HG03135 (cell line): ENCODE results near the gene ASCL5.
"Not testable (repeated sequence)": the region's sequence is repeated elsewhere in the genome, so short reads cannot be mapped to it uniquely, and the experiment has no call there.

Source experiments
- ATAC-seq: cut with Tn5 transposase; IDR thresholded peaks from one replicate; pipeline ENCODE4 v1.9.1; 2021; ENCODE audit warnings: mild to moderate bottlenecking, moderate library complexity; ENCODE audit not compliant: unreplicated experiment

ASCL5 gene

GRCh38 chr1:201126832-201127754 lies at the start of gene ASCL5:
ASCL5 (minus strand) TSS chr1:201127184; CDS start chr1:201115372, 11,812 bp downstream.
- no peak for ATAC-seq

GRCh38 chr1:201175820-201176500 lies 49.0 kb upstream of the ASCL5 start:
- no peak for ATAC-seq

- ATAC-seq, result no peak
These were observed 46.8 kb upstream of the ASCL5 start for GRCh38 chr1:201173736-201174135.

GRCh38 chr1:201172999-201173610 lies 46.1 kb upstream of the ASCL5 start:
- ATAC-seq, result no peak

GRCh38 chr1:201172326-201172725 lies 45.3 kb upstream of the ASCL5 start:
- no peak for ATAC-seq

GRCh38 chr1:201171063-201172036 lies 44.4 kb upstream of the ASCL5 start:
- ATAC-seq, result peak; percentile 30

GRCh38 chr1:201170533-201171062 lies 43.6 kb upstream of the ASCL5 start:
- ATAC-seq, result peak; percentile 96

GRCh38 chr1:201169971-201170532 lies 43.1 kb upstream of the ASCL5 start:
- ATAC-seq, result no peak

- no peak for ATAC-seq
These were observed 42.2 kb upstream of the ASCL5 start for GRCh38 chr1:201169203-201169602.

- ATAC-seq, result no peak
These were observed 40.3 kb upstream of the ASCL5 start for GRCh38 chr1:201167041-201167991.

- no peak for ATAC-seq
These were observed 37.7 kb upstream of the ASCL5 start for GRCh38 chr1:201164645-201165044.

GRCh38 chr1:201163707-201164106 lies 36.7 kb upstream of the ASCL5 start:
- ATAC-seq, result no peak

- not testable (repeated sequence) for ATAC-seq
These were observed 36.1 kb upstream of the ASCL5 start for GRCh38 chr1:201163036-201163435.

- no peak for ATAC-seq
These were observed 31.0 kb upstream of the ASCL5 start for GRCh38 chr1:201157949-201158348.

- ATAC-seq, result no peak
These were observed 29.8 kb upstream of the ASCL5 start for GRCh38 chr1:201156819-201157218.

- no peak for ATAC-seq
These were observed 29.4 kb upstream of the ASCL5 start for GRCh38 chr1:201156346-201156745.

GRCh38 chr1:201155354-201155753 lies 28.4 kb upstream of the ASCL5 start:
- ATAC-seq, result no peak

GRCh38 chr1:201154389-201155165 lies 27.6 kb upstream of the ASCL5 start, which contains the start of gene TMEM9:
TMEM9 (minus strand) TSS chr1:201154474; CDS start chr1:201153923, 551 bp downstream.
- ATAC-seq, result peak; percentile 97
